HTERT RPE-1 (cell line): Measurements from ENCODE around the gene SOX5.

Source experiments
- in situ Hi-C: fragments of 300-500 bp; cut with MboI; formaldehyde crosslinking; loops from 4 replicates; pipeline ENCODE4 v1.14.3; 2020; ENCODE audit warnings: low sequenced_read_pairs

SOX5 gene

GRCh38 chr12:23704992-23705943, 244.2 kb downstream of the SOX5 start:
- in situ Hi-C loops = no loop called here

DNA sequence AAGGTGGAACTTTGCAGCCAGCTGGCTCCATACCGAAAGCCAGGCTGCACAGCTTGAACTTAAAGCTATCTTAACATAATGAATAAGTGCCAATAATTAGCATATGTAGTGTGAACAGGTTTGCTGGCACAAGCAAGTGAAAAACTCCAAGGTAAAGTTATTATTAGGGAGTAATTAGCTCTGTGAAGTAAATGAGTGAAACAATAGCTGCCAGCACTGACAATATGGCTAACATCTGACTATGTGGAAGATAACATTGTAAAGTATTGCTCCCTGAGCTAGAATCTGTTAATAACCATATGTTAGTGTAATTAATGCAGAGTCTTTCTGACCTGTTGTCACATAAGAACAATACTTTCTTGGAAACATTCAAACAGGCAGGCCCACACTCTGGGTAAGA, 246.4 kb downstream of the SOX5 start:
- in situ Hi-C loops = no loop called here

- in situ Hi-C loops = no loop called here
Observed at GRCh38 chr12:23699031-23699430, 250.4 kb downstream of the SOX5 start.

DNA sequence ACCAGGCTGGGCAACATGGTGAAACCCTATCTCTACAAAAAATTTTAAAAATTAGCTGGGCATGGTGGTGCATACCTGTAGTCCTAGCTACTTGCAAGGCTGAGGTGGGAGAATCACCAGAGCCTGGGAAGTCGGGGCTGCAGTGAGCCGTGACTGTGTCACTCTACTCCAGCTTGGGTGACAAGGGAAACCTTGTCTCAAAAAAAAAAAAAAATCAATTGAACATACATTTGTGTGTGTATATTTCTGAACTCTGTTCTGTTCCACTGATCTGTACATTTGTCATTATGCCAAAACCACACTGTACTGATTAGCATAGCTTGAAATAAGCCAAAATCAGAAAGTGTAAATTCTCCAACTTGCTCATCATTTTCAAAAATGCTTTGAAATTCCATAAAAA, 254.6 kb downstream of the SOX5 start:
- in situ Hi-C loops = no loop called here

GRCh38 chr12:23694307-23694706, 255.2 kb downstream of the SOX5 start:
- in situ Hi-C loops = no loop called here

DNA sequence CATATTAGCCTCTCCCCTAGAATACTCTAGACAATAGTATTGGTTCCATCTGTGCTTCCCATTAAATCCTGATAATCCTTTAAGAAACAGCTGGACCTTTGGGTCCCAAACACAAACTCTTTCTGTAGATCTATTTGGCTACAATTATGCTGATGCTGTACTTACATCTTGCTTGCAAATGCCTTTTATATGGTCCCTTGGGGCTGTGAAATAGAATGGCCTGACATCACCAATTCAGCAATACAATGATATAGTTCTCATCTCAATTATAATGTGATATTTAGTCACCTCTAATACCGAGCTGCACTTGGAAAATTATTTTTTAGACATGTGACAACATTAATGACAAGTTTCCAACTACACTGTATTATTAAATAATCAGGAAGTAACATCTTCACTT, 261.5 kb downstream of the SOX5 start:
- in situ Hi-C loops = no loop called here

GRCh38 chr12:23686095-23686494, 263.4 kb downstream of the SOX5 start:
- in situ Hi-C loops = no loop called here

- in situ Hi-C loops = no loop called here
Observed at GRCh38 chr12:23684121-23684520, 265.3 kb downstream of the SOX5 start.

DNA sequence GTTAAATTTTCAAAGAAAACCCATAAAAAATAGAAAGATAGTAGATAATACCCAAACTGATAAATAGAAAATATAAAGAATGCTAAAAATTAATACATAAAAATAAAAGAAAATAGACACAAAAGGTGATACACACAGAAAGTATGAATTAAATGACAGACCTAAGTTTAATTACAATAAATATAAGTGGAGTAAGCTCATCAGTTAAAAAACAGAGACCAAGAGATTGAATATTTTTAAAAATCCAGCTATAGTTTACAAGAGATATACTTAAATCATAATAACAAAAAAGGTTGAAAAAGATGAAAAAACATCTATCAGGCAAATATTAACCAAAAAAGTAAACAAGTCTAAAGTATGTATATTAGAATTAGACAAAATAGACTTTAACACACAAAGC, 268.2 kb downstream of the SOX5 start:
- in situ Hi-C loops = no loop called here

DNA sequence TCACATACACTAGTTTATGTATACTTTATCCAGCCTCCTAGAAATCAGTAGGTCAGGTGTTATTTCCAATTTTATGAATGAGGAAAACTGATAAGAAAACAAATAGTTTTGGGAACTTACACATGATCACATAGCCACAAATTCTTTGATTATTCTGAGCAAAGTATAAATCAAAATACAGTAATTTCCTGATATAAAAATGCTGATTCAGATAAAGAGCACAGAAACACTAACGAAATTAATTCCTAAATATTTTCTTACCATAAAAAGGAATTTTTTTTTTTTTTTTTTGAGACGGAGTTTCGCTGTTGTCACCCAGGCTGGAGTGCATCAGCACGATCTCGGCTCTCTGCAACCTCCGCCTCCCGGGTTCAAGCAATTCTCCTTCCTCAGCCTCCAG, 275.4 kb downstream of the SOX5 start:
- in situ Hi-C loops = no loop called here

GRCh38 chr12:23671881-23672280, 277.6 kb downstream of the SOX5 start:
- in situ Hi-C loops = no loop called here

DNA sequence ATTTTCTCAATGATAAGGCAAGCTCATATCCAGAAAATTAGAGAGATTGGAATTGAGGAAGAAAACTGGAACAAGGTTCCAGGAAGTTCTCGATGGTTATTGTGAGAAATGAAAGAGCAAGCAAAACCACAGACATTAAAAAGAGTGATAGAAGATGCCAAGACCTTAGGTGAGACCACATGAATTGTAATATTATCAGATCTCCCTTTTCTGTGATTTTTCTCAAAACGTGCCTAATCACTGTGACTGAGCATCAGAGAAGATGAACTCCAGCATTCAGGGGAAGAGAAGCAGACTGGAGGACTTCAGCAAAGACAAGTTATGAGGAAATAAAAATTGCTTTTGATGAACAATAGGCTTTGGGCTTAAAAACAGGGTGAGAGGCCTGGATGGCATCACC, 278.8 kb downstream of the SOX5 start:
- in situ Hi-C loops = no loop called here

GRCh38 chr12:23669691-23670090, 279.8 kb downstream of the SOX5 start:
- in situ Hi-C loops = no loop called here

DNA sequence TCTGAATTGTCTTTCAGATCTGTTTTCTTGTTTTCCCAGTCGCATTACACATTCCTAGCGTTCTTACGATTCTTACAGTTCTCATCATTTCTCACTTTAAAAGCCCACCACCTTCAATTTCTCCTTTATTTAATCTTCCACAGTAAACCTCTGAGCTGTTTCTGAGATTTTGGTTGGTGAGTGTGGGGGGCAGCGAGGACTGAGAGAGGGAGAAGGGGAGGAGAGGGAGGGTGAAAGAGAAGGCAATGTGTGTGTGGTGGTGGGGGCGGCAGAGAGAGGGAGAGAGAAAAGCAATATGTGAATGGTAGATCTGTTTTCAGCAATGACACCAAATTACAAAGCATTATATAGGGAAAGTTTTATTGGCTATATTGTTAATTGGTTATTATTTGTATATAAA, 282.6 kb downstream of the SOX5 start:
- in situ Hi-C loops = no loop called here

- in situ Hi-C loops = no loop called here
Observed at GRCh38 chr12:23662966-23663365, 286.5 kb downstream of the SOX5 start.

- in situ Hi-C loops = no loop called here
Observed at GRCh38 chr12:23659131-23659530, 290.3 kb downstream of the SOX5 start.

DNA sequence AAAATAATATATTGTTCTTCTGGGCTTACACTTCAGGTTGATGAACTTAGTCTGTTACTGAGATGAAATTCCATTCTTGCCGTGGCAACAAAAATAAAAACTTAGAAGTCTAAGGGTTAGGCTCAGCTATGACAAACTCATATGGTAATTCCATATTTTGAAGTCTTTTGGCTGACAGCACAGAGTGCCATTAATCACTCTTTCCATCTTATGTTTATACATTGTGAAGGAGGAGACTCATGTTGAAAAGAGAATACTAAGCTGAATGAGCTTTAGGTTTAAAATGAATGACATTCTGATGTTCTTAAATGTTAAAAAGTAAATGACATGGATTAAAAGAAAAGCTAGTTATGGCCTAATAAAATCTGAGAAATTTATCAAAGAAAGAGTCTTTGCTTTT, 291.9 kb downstream of the SOX5 start:
- in situ Hi-C loops = no loop called here

DNA sequence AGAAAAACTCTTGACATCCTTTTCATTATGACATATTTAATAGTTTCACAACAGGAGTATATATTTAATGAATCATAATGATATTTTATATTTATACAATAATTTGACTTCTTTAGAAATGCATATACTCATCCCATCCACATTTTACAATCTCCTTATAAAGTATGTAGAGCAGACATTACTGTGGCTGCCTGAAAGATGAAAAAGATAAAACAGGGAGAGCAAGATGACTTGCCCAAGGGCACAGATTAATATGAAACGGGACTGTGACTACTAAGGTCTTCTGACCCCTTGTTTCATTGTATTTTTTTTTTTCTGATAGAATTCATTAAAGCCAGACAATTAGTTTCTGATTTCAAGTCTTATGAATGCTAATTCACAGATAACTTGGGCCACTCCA, 293.6 kb downstream of the SOX5 start:
- in situ Hi-C loops = no loop called here

DNA sequence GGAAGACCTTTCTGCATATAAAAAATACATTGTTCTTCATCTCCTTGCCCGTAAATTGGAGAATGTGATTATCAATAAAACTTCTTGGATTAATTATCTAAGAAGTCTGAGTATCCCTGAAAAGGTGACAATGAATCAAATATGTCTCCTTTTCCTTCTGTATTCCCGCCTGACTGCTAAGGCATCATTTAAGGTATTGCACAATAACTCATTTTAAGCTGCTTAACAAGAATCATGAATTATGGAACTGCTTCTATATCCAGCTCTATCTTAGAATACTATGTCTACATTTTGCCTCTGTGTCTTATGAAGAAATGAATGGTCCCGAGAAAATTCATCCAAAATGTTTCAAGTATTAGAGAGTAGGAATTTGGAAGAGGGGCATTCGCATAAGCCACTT, 294.4 kb downstream of the SOX5 start:
- in situ Hi-C loops = no loop called here

- in situ Hi-C loops = no loop called here
Observed at GRCh38 chr12:23648546-23648945, 300.9 kb downstream of the SOX5 start.

DNA sequence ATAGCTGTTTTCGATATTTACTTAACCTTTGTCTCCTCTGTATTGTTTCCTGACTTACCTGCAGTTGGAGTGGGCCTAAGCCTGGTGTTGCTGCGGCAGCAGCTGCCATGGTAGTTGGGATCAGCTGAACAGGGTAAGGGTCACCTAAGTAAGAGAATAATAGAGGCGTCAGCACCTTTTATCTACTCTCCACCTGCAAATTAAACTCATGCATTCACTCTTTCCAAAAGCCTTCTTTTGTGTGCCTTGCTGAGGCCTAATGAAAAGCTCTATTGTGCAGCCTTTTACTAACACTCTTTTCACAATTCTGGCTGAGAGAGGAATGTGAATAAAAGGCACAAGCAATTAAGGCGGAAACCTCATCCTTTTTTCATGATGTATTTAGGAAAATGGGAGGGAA, 308.7 kb downstream of the SOX5 start:
- in situ Hi-C loops = no loop called here

- in situ Hi-C loops = no loop called here
Observed at GRCh38 chr12:23634344-23634743, 315.1 kb downstream of the SOX5 start.
